ENCODE data around the gene ITPK1.

ITPK1 gene

GRCh38 chr14:93015064-93015463 lies 100.7 kb downstream of the ITPK1 start:
- DNase-seq (ENCODE audit: low read depth): no peak
- TF ChIP-seq CTCF (conservative IDR thresholded peaks at IDR 0.05; ENCODE audit: low read length): no peak
- no peak overlapping the region for H3K4me3 ChIP-seq (ENCODE audit: low read length)

GRCh38 chr14:93014058-93015023 lies 101.4 kb downstream of the ITPK1 start:
- TF ChIP-seq CTCF (conservative IDR thresholded peaks at IDR 0.05; ENCODE audit: low read length): no peak
- DNase-seq (ENCODE audit: low read depth): no peak
- H3K4me3 ChIP-seq (ENCODE audit: low read length): no peak overlapping the region

- TF ChIP-seq CTCF (conservative IDR thresholded peaks at IDR 0.05; ENCODE audit: low read length): no peak
- peak; percentile 77 for DNase-seq (ENCODE audit: low read depth)
- H3K4me3 ChIP-seq (ENCODE audit: low read length): no peak overlapping the region
Measured at GRCh38 chr14:93012951-93013719, 102.6 kb downstream of the ITPK1 start.

GRCh38 chr14:93012506-93012905 lies 103.2 kb downstream of the ITPK1 start:
- TF ChIP-seq CTCF (conservative IDR thresholded peaks at IDR 0.05; ENCODE audit: low read length): no peak
- no peak overlapping the region for H3K4me3 ChIP-seq (ENCODE audit: low read length)
- no peak for DNase-seq (ENCODE audit: low read depth)

- TF ChIP-seq CTCF (conservative IDR thresholded peaks at IDR 0.05; ENCODE audit: low read length): no peak
- no peak overlapping the region for H3K4me3 ChIP-seq (ENCODE audit: low read length)
- DNase-seq (ENCODE audit: low read depth): no peak
Measured at GRCh38 chr14:93011650-93012325, 103.9 kb downstream of the ITPK1 start.

GRCh38 chr14:93011141-93011529 lies 104.6 kb downstream of the ITPK1 start:
- H3K4me3 ChIP-seq (ENCODE audit: low read length): no peak overlapping the region
- no peak for TF ChIP-seq CTCF (conservative IDR thresholded peaks at IDR 0.05; ENCODE audit: low read length)
- no peak for DNase-seq (ENCODE audit: low read depth)

All from AG10803 (cell line).